HepG2 (cell line): ENCODE data around the gene CENPW. TPM values are rescaled to one million over a fixed set of nuclear protein-coding genes. Genes with fewer than 3 reads are reported as not detected.

Source experiments
- ATAC-seq: fragments of 200-7000 bp; cut with Tn5 transposase; 3 replicates; pipeline ENCODE4 v1.9.1; 2020; ENCODE audit warnings: mild to moderate bottlenecking, moderate library complexity
- BruUV-seq: library from RNA; stranded (reverse); fragments of 400-500 nt; replicated peaks from 2 replicates; lab custom pipeline; 2021; lab: Mats Ljungman, UMichigan
- CTCF ChIA-PET: fragments of 300-600 bp; formaldehyde crosslinking; extraction: SDS; loops from one replicate; lab custom pipeline; 2021; ENCODE audit warnings: low total read pairs, inconsistent platforms, low intra/inter-chr PET ratio; lab: Yijun Ruan, JAX
- POLR2A ChIA-PET: fragments of 350-600 bp; sonication (Branson Sonifier 250); formaldehyde crosslinking; loops from one replicate; lab custom pipeline; 2020; ENCODE audit warnings: antibody characterized with exemption, inconsistent platforms; lab: Yijun Ruan, JAX
- DNase-seq: peaks from one replicate; pipeline ENCODE4 v3.0.0-alpha.2; 2015; ENCODE audit warnings: low spot score
- FAIRE-seq: peaks from 3 replicates; lab custom pipeline; 2011; peaks lifted over from hg19 to GRCh38; lab: Jason Lieb, UNC
- H2AFZ ChIP-seq: one replicate; pipeline ENCODE4 v1.6.1; 2011; ENCODE audit warnings: low read length, inconsistent platforms
- H3K27ac ChIP-seq: fragments of 300-600 bp; 3 replicates; pipeline ENCODE4 v1.8.0; 2011; ENCODE audit warnings: mixed run types, mild to moderate bottlenecking, mixed read lengths, low read length, inconsistent platforms; ENCODE audit not compliant: insufficient read depth; ENCODE audit errors: extremely low read length
- H3K27me3 ChIP-seq, 2 experiments: fragments of 200-600 bp in 1 of 2; 2 replicates in 1 of 2; 3 replicates in 1 of 2; pipeline versions ENCODE4 v1.6.0 to v1.8.0; 2011; ENCODE audit warnings: low read length in 2 of 2, mild to moderate bottlenecking in 2 of 2, moderate library complexity in 2 of 2, inconsistent platforms in 1 of 2; ENCODE audit not compliant: insufficient read depth in 2 of 2, control insufficient read depth in 1 of 2
- H3K36me3 ChIP-seq, 2 experiments: fragments of 200-600 bp in 1 of 2; replicated peaks in 1 of 2; 2 replicates in 1 of 2; 3 replicates in 1 of 2; pipeline versions ENCODE4 v1.5.1 to v1.8.0; 2011; ENCODE audit warnings: low read length in 2 of 2, inconsistent platforms in 1 of 2; ENCODE audit not compliant: insufficient read depth in 2 of 2, control insufficient read depth in 1 of 2
- H3K4me1 ChIP-seq: 2 replicates; pipeline ENCODE4 v1.5.1; 2012; ENCODE audit warnings: low read length, inconsistent platforms; ENCODE audit not compliant: insufficient read depth
- H3K4me2 ChIP-seq: 2 replicates; pipeline ENCODE4 v1.6.0; 2011; ENCODE audit warnings: low read depth, low read length, inconsistent platforms
- H3K4me3 ChIP-seq, 3 experiments: fragments of 200-600 bp in 1 of 3; sonication (generic), shearing (Covaris generic) in 1 of 3; replicated peaks in 1 of 3; 2 replicates each; pipeline ENCODE4 v1.5.1; 2011 to 2016; ENCODE audit warnings: low read length in 3 of 3, inconsistent platforms in 2 of 3, low read depth in 2 of 3, mild to moderate bottlenecking in 2 of 3, control low read depth in 1 of 3, mixed read lengths in 1 of 3; ENCODE audit not compliant: insufficient read depth in 1 of 3
- H3K79me2 ChIP-seq: one replicate; pipeline ENCODE4 v1.6.1; 2011; ENCODE audit warnings: low read length, inconsistent platforms; ENCODE audit not compliant: insufficient read depth
- H3K9ac ChIP-seq: 2 replicates; pipeline ENCODE4 v1.6.0; 2011; ENCODE audit warnings: mild to moderate bottlenecking, low read depth, low read length, inconsistent platforms; ENCODE audit not compliant: insufficient read depth
- H3K9me3 ChIP-seq: 2 replicates; pipeline ENCODE4 v1.5.1; 2012; ENCODE audit warnings: mild to moderate bottlenecking, low read length
- H4K20me1 ChIP-seq: 2 replicates; pipeline ENCODE4 v1.6.0; 2011; ENCODE audit warnings: inconsistent platforms, mild to moderate bottlenecking, low read length, moderate library complexity; ENCODE audit not compliant: insufficient read depth
- AFF4 ChIP-seq: sonication (generic); formaldehyde crosslinking; IDR thresholded peaks from 2 replicates; pipeline ENCODE4 v1.4.0; 2020; ENCODE audit warnings: missing genetic modification reagents
- BORCS8-MEF2B ChIP-seq: sonication (generic); formaldehyde crosslinking; IDR thresholded peaks from 2 replicates; pipeline ENCODE4 v1.8.0; 2022; ENCODE audit warnings: mild to moderate bottlenecking, missing genetic modification reagents
- CEBPB ChIP-seq: IDR thresholded peaks from 2 replicates; pipeline ENCODE4 v1.6.1; 2011; ENCODE audit warnings: low read depth, low read length, improper control_type of control experiment, borderline replicate concordance
- CEBPG ChIP-seq: IDR thresholded peaks from 2 replicates; pipeline ENCODE4 v1.6.1; 2016
- FOXM1 ChIP-seq: sonication (generic); formaldehyde crosslinking; IDR thresholded peaks from 2 replicates; pipeline ENCODE4 v1.5.0; 2020; ENCODE audit warnings: missing genetic modification reagents
- IRF2 ChIP-seq: IDR thresholded peaks from 2 replicates; pipeline ENCODE4 v1.6.1; 2018; ENCODE audit warnings: missing genetic modification reagents, missing compliant biosample characterization
- MATR3 ChIP-seq: sonication (generic); formaldehyde crosslinking; IDR thresholded peaks from 2 replicates; pipeline ENCODE4 v1.4.0; 2020; ENCODE audit warnings: missing genetic modification reagents
- REST ChIP-seq, 2 experiments: IDR thresholded peaks; 2 replicates each; pipeline ENCODE4 v1.6.1; 2011 to 2012; ENCODE audit warnings: low read length in 2 of 2, borderline replicate concordance in 1 of 2, low read depth in 1 of 2, mild to moderate bottlenecking in 1 of 2, moderate library complexity in 1 of 2
- SMARCC2 ChIP-seq: fragments of 450-650 bp; IDR thresholded peaks from 2 replicates; pipeline ENCODE4 v1.6.1; 2017; ENCODE audit warnings: antibody characterized with exemption, mild to moderate bottlenecking
- SMC3 ChIP-seq: IDR thresholded peaks from 2 replicates; pipeline ENCODE4 v1.6.1; 2011; ENCODE audit warnings: low read length, improper control_type of control experiment
- SPEN ChIP-seq: sonication (generic); formaldehyde crosslinking; IDR thresholded peaks from 2 replicates; pipeline ENCODE4 v1.5.1; 2020; ENCODE audit warnings: low read depth, mild to moderate bottlenecking, missing genetic modification reagents
- SRSF4 ChIP-seq: fragments of 200-400 bp; formaldehyde crosslinking; IDR thresholded peaks from one replicate; pipeline ENCODE4 v1.6.1; 2018; ENCODE audit warnings: mild to moderate bottlenecking, low read depth, low read length, moderate library complexity; ENCODE audit not compliant: poor library complexity, severe bottlenecking
- ZBTB8A ChIP-seq: sonication (generic); formaldehyde crosslinking; IDR thresholded peaks from 2 replicates; pipeline ENCODE4 v1.4.0; 2020; ENCODE audit warnings: mild to moderate bottlenecking, low read depth, missing genetic modification reagents, borderline replicate concordance
- ZKSCAN1 ChIP-seq: fragments of 150-350 bp; IDR thresholded peaks from 2 replicates; pipeline ENCODE4 v1.6.1; 2014; ENCODE audit warnings: low read length
- ZNF12 ChIP-seq: sonication (generic); formaldehyde crosslinking; IDR thresholded peaks from 2 replicates; pipeline ENCODE4 v1.5.0; 2020; ENCODE audit warnings: missing genetic modification reagents
- ZNF558 ChIP-seq: sonication (generic); formaldehyde crosslinking; IDR thresholded peaks from 2 replicates; pipeline ENCODE4 v1.9.0; 2022; ENCODE audit warnings: mild to moderate bottlenecking, missing genetic modification reagents, borderline replicate concordance
- ZNF781 ChIP-seq: sonication (generic); formaldehyde crosslinking; IDR thresholded peaks from 2 replicates; pipeline ENCODE4 v1.5.1; 2020; ENCODE audit warnings: borderline replicate concordance, mild to moderate bottlenecking, missing genetic modification reagents; ENCODE audit errors: not compliant biosample characterization
- ZSCAN5A ChIP-seq: sonication (generic); formaldehyde crosslinking; IDR thresholded peaks from 2 replicates; pipeline ENCODE4 v1.8.0; 2022; ENCODE audit warnings: mild to moderate bottlenecking, missing genetic modification reagents, borderline replicate concordance
- WGBS: methylation state at CpG from one replicate; pipeline ENCODE4 v1.1.6; 2017; ENCODE audit warnings: low lambda C conversion rate; 5-methylcytosine and 5-hydroxymethylcytosine counted together
- in situ Hi-C: cut with HindIII; loops from 2 replicates; pipeline ENCODE4 v1.10.0; 2017; ENCODE audit warnings: low pct_unique_long_range_greater_than_20kb; ENCODE audit not compliant: extremely low pct_ligation_motif_present
- intact Hi-C: fragments of 100-400 bp; cut with micrococcal nuclease; formaldehyde crosslinking; loops from one replicate; pipeline ENCODE4 v1.10.0; 2022; ENCODE audit not compliant: unreplicated experiment
- polyA plus RNA-seq, 8 experiments: library from polyadenylated mRNA; depleted of rRNA in 3 of 8; stranded (reverse) in 7 of 8; unstranded in 1 of 8; fragments of >200 nt; fragmentation: Illumina TruSeq in 4 of 8; extraction: Trizol in 4 of 8; gene quantifications; 2 replicates each; pipeline versions ENCODE4 v1.2.1 to v1.2.3, GENCODE V29; 2011 to 2016; ENCODE audit warnings: low read depth in 4 of 8, missing spikeins in 1 of 8, mixed read lengths in 1 of 8; ENCODE audit not compliant: insufficient read depth in 1 of 8
- total RNA-seq, 5 experiments: library from RNA; depleted of rRNA; stranded (reverse); fragments of >200 nt; fragmentation: Illumina TruSeq; extraction: Trizol; gene quantifications; 2 replicates each; pipeline ENCODE4 v1.2.3, GENCODE V29; 2016; ENCODE audit warnings: low read depth in 1 of 5

CENPW gene
- total and polyA plus RNA-seq, 2 of the 13 experiments (the other 11 are each of a cell fraction or from before 2014, with no cell fraction given): 8.6 to 94.7 TPM

- Histone ChIP-seq H3K4me1 (peaks cover 15% of the 10 kb centered on the region), H2AFZ (no peak overlapping the region), H4K20me1 (no peaks in the 10 kb centered on the region), H3K27ac (no peak overlapping the region), H3K4me2 (no peak overlapping the region), H3K36me3 (no peaks in the 10 kb centered on the region), H3K27me3 (peaks cover 0 to 5% of the 10 kb centered on the region in 2 experiments; a peak in 1 of 5 replicates), H3K4me3 (no peak overlapping the region), H3K9ac (no peak overlapping the region), H3K9me3 (no peaks in the 10 kb centered on the region), H3K79me2 (peaks cover 18% of the 10 kb centered on the region)
- ATAC-seq: no peak
- CTCF ChIA-PET: no interaction called here
- POLR2A ChIA-PET: no interaction called here
- intact Hi-C loops: loop anchor here (5.0 kb wide), 1 partner anchor 150 kb away; no protein-coding TSS in a partner anchor
- no peak for DNase-seq
- 6% methylated on average over 3 of the region's 3 CpGs for WGBS
- FAIRE-seq: no peak
- in situ Hi-C loops: no loop called here
- BruUV-seq: no TSS peak
- no peak for TF ChIP-seq ZKSCAN1
- peak; percentile 59; the same call in 1 of the 2 replicates for TF ChIP-seq CEBPG (CRISPR knock-in tag)
- no peak for TF ChIP-seq FOXM1 (CRISPR knock-in tag)
- TF ChIP-seq ZNF781 (CRISPR knock-in tag): no peak
- TF ChIP-seq ZNF12 (CRISPR knock-in tag): no peak
- no peak for TF ChIP-seq ZSCAN5A (CRISPR knock-in tag)
- no peak for TF ChIP-seq IRF2 (CRISPR knock-in tag)
- TF ChIP-seq SRSF4: no peak
- TF ChIP-seq CEBPB: peak; percentile 96
- TF ChIP-seq MATR3 (CRISPR knock-in tag): no peak
- no peak for TF ChIP-seq SPEN (CRISPR knock-in tag)
- TF ChIP-seq SMC3: 0 out of 2 replicates have a peak, but pooled peaks have one; percentile 1
- no peak for TF ChIP-seq REST (IDR thresholded peaks at IDR 0.05; ENCODE audit: borderline replicate concordance in 1 of 2, low read depth in 1 of 2, low read length in 2 of 2)
- TF ChIP-seq ZNF558 (CRISPR knock-in tag): no peak
- no peak for TF ChIP-seq AFF4 (CRISPR knock-in tag)
- TF ChIP-seq SMARCC2: no peak
- no peak for TF ChIP-seq ZBTB8A (CRISPR knock-in tag)
- no peak for TF ChIP-seq BORCS8-MEF2B (CRISPR knock-in tag)
These were observed 2.6 kb upstream of the CENPW start for GRCh38 chr6:126337323-126337722.
